Astrocyte of the spinal cord (primary cell): ENCODE results near the gene PCID2.

Experiments
- DNase-seq: peaks from one replicate; pipeline ENCODE4 v3.0.0; 2011; ENCODE audit warnings: low read depth, low spot score
- H3K4me3 ChIP-seq: 2 replicates; pipeline ENCODE4 v1.5.1; 2011; ENCODE audit warnings: low read depth, mild to moderate bottlenecking, low read length, moderate library complexity
- in situ Hi-C: cut with HindIII; loops from 2 replicates; pipeline ENCODE4 v1.10.0; 2017; ENCODE audit warnings: low sequenced_read_pairs
- TF ChIP-seq, protein P1 (sequence below): IDR thresholded peaks from 2 replicates; pipeline ENCODE4 v1.5.1; 2012; ENCODE audit warnings: low read depth, mild to moderate bottlenecking, low read length, inconsistent platforms

Gene PCID2

DNA sequence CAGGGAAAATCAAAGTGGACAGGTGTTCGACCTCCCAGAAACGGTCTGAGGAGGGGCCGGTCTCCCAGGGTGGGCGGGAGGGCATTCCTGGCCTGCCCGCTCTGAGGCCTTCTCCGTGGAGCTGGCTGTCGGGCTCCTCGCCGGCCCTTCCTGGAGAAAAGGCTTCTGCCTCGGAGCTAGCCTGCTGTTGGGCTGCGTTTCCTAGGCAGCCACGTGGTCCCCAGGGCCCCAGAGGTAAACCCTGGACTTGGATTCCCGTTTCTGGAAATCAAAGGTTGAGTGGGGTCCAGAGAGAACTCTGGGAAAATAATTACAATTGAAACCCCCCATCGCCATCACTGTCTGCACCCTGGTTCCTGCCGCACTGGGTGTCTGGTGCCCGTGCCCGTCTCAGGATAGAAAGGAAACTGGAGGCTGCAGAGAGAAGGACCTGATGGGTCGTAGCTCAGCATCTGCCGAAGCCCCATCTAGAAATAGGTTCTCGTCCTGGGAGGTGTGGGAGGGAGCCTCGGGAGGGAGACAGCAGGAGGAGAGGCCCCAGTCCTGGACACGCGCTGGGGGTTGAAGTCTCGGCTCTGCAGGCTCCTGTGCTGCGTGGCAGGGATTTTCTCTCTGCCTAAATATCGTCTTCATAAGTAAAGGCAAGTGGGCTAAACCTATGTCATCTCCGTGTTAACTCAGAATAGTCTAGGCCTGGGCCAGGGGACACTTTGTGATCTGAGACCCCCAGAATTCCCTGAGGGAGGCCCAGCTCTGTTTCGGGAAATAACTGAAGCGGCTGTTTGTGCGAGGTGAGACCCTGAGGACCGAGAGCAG lies 57.7 kb downstream of the PCID2 start:
- no peak for DNase-seq
- in situ Hi-C loops: no loop called here
- H3K4me3 ChIP-seq: no peak overlapping the region
- TF ChIP-seq, protein P1, sequence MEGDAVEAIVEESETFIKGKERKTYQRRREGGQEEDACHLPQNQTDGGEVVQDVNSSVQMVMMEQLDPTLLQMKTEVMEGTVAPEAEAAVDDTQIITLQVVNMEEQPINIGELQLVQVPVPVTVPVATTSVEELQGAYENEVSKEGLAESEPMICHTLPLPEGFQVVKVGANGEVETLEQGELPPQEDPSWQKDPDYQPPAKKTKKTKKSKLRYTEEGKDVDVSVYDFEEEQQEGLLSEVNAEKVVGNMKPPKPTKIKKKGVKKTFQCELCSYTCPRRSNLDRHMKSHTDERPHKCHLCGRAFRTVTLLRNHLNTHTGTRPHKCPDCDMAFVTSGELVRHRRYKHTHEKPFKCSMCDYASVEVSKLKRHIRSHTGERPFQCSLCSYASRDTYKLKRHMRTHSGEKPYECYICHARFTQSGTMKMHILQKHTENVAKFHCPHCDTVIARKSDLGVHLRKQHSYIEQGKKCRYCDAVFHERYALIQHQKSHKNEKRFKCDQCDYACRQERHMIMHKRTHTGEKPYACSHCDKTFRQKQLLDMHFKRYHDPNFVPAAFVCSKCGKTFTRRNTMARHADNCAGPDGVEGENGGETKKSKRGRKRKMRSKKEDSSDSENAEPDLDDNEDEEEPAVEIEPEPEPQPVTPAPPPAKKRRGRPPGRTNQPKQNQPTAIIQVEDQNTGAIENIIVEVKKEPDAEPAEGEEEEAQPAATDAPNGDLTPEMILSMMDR: no peak

DNA sequence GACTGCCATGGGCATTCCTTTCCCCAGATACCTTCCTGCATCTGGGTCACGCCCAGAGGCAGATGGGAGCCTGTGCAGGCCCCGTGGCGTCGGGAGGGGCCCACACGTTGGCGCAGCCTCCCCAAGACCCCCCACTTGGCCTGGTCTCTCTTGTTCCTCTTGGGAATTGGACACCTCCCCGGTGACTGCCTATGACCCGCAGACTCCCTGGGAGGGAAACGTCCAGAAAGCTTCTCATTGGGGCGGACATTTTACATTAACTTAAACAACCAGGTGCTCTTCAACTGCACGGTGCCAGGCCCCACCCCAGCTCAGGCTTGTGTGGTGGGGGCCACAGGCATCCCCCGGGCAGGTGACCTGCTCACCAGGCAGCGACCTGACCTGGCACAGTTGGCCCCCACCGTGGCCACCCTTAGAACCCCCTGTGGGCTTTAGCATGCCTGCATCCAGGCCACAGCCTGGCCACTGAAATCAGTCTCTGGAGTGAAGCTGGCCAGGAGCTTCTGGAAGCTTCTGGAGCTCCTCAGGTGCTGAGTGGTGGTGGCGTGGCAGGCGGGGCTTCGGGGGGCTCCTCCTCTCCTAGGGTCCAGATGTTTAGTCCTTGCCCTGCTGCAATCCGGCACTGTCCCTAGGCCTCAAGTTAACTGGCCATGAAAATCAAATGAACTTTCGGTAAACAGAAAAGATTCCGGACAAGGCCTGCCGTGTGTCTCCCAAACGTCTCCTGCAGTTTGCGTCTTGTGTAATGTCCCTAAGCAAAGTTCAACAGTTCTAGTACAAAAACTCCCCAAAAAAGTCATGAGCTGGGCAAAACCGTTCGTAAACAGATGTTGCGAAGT lies 58.5 kb downstream of the PCID2 start:
- DNase-seq: no peak
- no peak overlapping the region for H3K4me3 ChIP-seq
- in situ Hi-C loops: no loop called here
- TF ChIP-seq, protein P1: no peak

DNA sequence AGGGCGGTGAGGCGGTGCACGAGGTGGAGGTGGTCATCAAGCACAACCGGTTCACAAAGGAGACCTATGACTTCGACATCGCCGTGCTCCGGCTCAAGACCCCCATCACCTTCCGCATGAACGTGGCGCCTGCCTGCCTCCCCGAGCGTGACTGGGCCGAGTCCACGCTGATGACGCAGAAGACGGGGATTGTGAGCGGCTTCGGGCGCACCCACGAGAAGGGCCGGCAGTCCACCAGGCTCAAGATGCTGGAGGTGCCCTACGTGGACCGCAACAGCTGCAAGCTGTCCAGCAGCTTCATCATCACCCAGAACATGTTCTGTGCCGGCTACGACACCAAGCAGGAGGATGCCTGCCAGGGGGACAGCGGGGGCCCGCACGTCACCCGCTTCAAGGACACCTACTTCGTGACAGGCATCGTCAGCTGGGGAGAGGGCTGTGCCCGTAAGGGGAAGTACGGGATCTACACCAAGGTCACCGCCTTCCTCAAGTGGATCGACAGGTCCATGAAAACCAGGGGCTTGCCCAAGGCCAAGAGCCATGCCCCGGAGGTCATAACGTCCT lies 59.4 kb downstream of the PCID2 start:
- DNase-seq: no peak
- TF ChIP-seq, protein P1: no peak
- in situ Hi-C loops: no loop called here
- H3K4me3 ChIP-seq: no peak overlapping the region

DNA sequence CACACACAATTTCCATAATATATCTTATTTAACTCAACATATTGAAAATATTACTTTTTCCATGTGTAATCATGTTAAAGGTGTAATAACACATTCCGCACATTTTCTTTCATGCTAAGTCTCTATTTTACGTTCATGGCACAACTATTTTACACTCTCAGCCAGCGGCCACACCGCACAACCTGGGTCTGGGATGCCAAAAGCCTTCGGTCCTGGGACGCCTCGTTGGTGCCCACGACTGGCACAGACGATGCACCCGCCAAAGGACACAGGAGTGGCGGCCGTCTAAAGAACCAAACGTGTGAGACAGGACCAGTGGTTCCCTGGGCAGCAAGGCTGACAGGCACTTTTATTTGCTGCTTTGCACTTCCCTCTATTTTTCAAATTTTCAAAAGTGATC lies 60.1 kb downstream of the PCID2 start:
- in situ Hi-C loops: no loop called here
- TF ChIP-seq, protein P1: no peak
- DNase-seq: no peak
- no peak overlapping the region for H3K4me3 ChIP-seq

DNA sequence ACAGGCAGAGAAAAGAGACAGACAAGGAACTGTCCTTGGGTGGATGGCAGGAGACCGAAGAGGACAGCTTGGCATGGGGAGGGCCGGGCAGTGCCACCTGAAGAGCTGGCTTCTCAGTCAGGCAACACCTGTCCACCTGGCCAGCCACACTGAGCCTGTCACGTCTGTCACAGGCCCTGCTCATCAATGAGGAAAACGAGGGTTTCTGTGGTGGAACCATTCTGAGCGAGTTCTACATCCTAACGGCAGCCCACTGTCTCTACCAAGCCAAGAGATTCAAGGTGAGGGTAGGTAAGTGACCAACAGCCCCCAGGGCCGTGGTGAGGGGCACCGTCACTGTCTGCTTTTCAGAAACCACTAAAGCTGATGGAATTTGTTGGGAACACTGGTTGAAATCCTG lies 61.3 kb downstream of the PCID2 start:
- TF ChIP-seq, protein P1: no peak
- DNase-seq: no peak
- in situ Hi-C loops: no loop called here

DNA sequence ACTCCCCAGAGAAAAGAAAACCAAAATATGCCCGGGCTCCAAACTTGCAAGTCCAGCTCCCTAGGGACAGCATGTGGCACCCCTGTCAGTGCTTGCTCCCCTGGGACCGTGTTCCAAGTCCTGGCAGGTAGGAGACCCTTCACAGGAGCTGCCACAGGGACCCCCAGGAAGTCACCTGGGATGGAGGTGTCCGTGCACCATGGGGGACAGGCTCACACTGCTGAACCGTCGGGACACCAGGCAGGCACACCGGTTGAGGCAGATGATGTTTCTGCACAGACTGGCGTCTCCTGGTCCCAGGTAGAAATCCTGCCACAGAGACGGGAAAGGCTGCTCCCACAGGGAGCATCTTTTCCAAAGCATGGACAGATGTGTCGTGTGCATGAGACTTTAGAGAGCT lies 61.7 kb downstream of the PCID2 start:
- no peak overlapping the region for H3K4me3 ChIP-seq
- DNase-seq: no peak
- in situ Hi-C loops: no loop called here
- TF ChIP-seq, protein P1: no peak

More for the DNA sequence above, 61.3 kb downstream of the PCID2 start:
- H3K4me3 ChIP-seq: no peak overlapping the region
